IMR-90 (cell line): Measurements from ENCODE around the gene RIOX2. TPM values are rescaled to one million over a fixed set of nuclear protein-coding genes. Genes with fewer than 3 reads are reported as not detected.

Experiments used
- ATAC-seq: fragments of 200-7000 bp; cut with Tn5 transposase; 2 replicates; pipeline ENCODE4 v1.9.1; 2020; ENCODE audit warnings: low read depth, mild to moderate bottlenecking, moderate library complexity
- BruUV-seq: library from RNA; stranded (reverse); fragments of 400-500 nt; replicated peaks from 2 replicates; lab custom pipeline; 2021; lab: Mats Ljungman, UMichigan
- CTCF ChIA-PET: fragments of 300-600 bp; formaldehyde crosslinking; extraction: SDS; loops from one replicate; lab custom pipeline; 2021; ENCODE audit warnings: antibody characterized with exemption; lab: Yijun Ruan, JAX
- POLR2A ChIA-PET: fragments of 300-600 bp; sonication (Branson Sonifier 250); formaldehyde crosslinking; loops from one replicate; lab custom pipeline; 2022; ENCODE audit warnings: antibody characterized with exemption; ENCODE audit not compliant: unreplicated experiment; lab: Charles Lee
- DNase-seq: peaks from one replicate; pipeline ENCODE4 v3.0.0; 2013
- H2AFZ ChIP-seq: replicated peaks from 2 replicates; pipeline ENCODE3; 2013; ENCODE audit warnings: low read length, mild to moderate bottlenecking; ENCODE audit not compliant: poor library complexity
- H2AK5ac ChIP-seq: 2 replicates; pipeline ENCODE4 v1.6.1; 2013; ENCODE audit warnings: low read depth, low read length, inconsistent platforms
- H2AK9ac ChIP-seq: replicated peaks from 2 replicates; pipeline ENCODE3; 2013; ENCODE audit warnings: mild to moderate bottlenecking, low read depth, low read length, moderate library complexity; ENCODE audit not compliant: poor library complexity
- H2BK120ac ChIP-seq: 2 replicates; pipeline ENCODE4 v1.6.1; 2013; ENCODE audit warnings: low read depth, low read length, inconsistent platforms
- H2BK15ac ChIP-seq: 3 replicates; pipeline ENCODE4 v1.6.1; 2013; ENCODE audit warnings: low read depth, low read length, inconsistent platforms
- H2BK20ac ChIP-seq: 2 replicates; pipeline ENCODE4 v1.6.1; 2013; ENCODE audit warnings: low read depth, mild to moderate bottlenecking, inconsistent platforms, low read length, moderate library complexity
- H2BK5ac ChIP-seq: 2 replicates; pipeline ENCODE4 v1.6.1; 2013; ENCODE audit warnings: mild to moderate bottlenecking, low read depth, low read length, inconsistent platforms; ENCODE audit not compliant: poor library complexity, severe bottlenecking
- H3K14ac ChIP-seq: replicated peaks from 2 replicates; pipeline ENCODE4 v1.6.1; 2013; ENCODE audit warnings: low read depth, low read length, inconsistent platforms
- H3K18ac ChIP-seq: 2 replicates; pipeline ENCODE4 v1.6.1; 2013; ENCODE audit warnings: low read depth, low read length, control low read depth
- H3K23ac ChIP-seq: 2 replicates; pipeline ENCODE4 v1.6.1; 2013; ENCODE audit warnings: low read depth, low read length, inconsistent platforms
- H3K27ac ChIP-seq: 2 replicates; pipeline ENCODE4 v1.5.1; 2013; ENCODE audit warnings: mild to moderate bottlenecking, control low read depth, low read length; ENCODE audit not compliant: insufficient read depth
- H3K27me3 ChIP-seq: 2 replicates; pipeline ENCODE4 v1.6.1; 2013; ENCODE audit warnings: low read length; ENCODE audit not compliant: control insufficient read depth, insufficient read depth
- H3K36me3 ChIP-seq: 2 replicates; pipeline ENCODE4 v1.6.1; 2013; ENCODE audit warnings: low read length, mixed read lengths; ENCODE audit not compliant: control insufficient read depth, insufficient read depth
- H3K4ac ChIP-seq: 2 replicates; pipeline ENCODE4 v1.6.1; 2013; ENCODE audit warnings: low read depth, low read length, inconsistent platforms
- H3K4me1 ChIP-seq: 2 replicates; pipeline ENCODE4 v1.6.1; 2013; ENCODE audit warnings: low read length, mixed read lengths; ENCODE audit not compliant: control insufficient read depth, insufficient read depth
- H3K4me2 ChIP-seq: 2 replicates; pipeline ENCODE4 v1.6.1; 2013; ENCODE audit warnings: low read depth, mild to moderate bottlenecking, control low read depth, low read length, moderate library complexity
- H3K4me3 ChIP-seq: 2 replicates; pipeline ENCODE4 v1.5.1; 2013; ENCODE audit warnings: low read depth, mild to moderate bottlenecking, control low read depth, low read length, moderate library complexity; ENCODE audit not compliant: insufficient read depth
- H3K56ac ChIP-seq: 2 replicates; pipeline ENCODE4 v1.6.1; 2013; ENCODE audit warnings: low read length, inconsistent platforms; ENCODE audit not compliant: insufficient read depth; ENCODE audit errors: extremely low read depth
- H3K79me1 ChIP-seq, 2 experiments: 2 replicates each; pipeline ENCODE4 v1.6.1; 2013; ENCODE audit warnings: low read length in 2 of 2, inconsistent platforms in 1 of 2, low read depth in 1 of 2
- H3K9ac ChIP-seq: 2 replicates; pipeline ENCODE4 v1.6.1; 2013; ENCODE audit warnings: low read depth, low read length, control low read depth
- H3K9me1 ChIP-seq: 2 replicates; pipeline ENCODE4 v1.6.1; 2013; ENCODE audit warnings: low read length, inconsistent platforms; ENCODE audit not compliant: insufficient read depth
- H3K9me3 ChIP-seq: 2 replicates; pipeline ENCODE4 v1.6.1; 2013; ENCODE audit warnings: low read length; ENCODE audit not compliant: control insufficient read depth, insufficient read depth
- H4K20me1 ChIP-seq: 2 replicates; pipeline ENCODE4 v1.6.1; 2013; ENCODE audit warnings: low read length, inconsistent platforms; ENCODE audit not compliant: insufficient read depth
- H4K5ac ChIP-seq: 2 replicates; pipeline ENCODE4 v1.6.1; 2013; ENCODE audit warnings: mild to moderate bottlenecking, low read depth, low read length, control low read depth
- H4K8ac ChIP-seq, 2 experiments: 2 replicates each; pipeline ENCODE4 v1.6.1; 2013; ENCODE audit warnings: low read depth in 2 of 2, low read length in 2 of 2, control low read depth in 1 of 2, inconsistent platforms in 1 of 2
- H4K91ac ChIP-seq: 2 replicates; pipeline ENCODE4 v1.6.1; 2013; ENCODE audit warnings: low read depth, low read length, inconsistent platforms; ENCODE audit not compliant: insufficient read depth
- BHLHE40 ChIP-seq: fragments of 150-350 bp; IDR thresholded peaks from 2 replicates; pipeline ENCODE4 v1.6.1; 2016; ENCODE audit warnings: mild to moderate bottlenecking, low read depth, low read length
- CEBPB ChIP-seq: IDR thresholded peaks from 2 replicates; pipeline ENCODE4 v1.6.1; 2012; ENCODE audit warnings: low read depth, low read length, improper control_type of control experiment
- CHD1 ChIP-seq: IDR thresholded peaks from 2 replicates; pipeline ENCODE4 v1.6.1; 2012; ENCODE audit warnings: low read depth, low read length, improper control_type of control experiment
- FOS ChIP-seq: fragments of 150-350 bp; IDR thresholded peaks from 2 replicates; pipeline ENCODE4 v1.6.1; 2016; ENCODE audit warnings: low read depth, low read length
- MAFK ChIP-seq: IDR thresholded peaks from 2 replicates; pipeline ENCODE4 v1.6.1; 2012; ENCODE audit warnings: low read depth, low read length, improper control_type of control experiment
- MAZ ChIP-seq: IDR thresholded peaks from 2 replicates; pipeline ENCODE4 v1.6.1; 2012; ENCODE audit warnings: low read depth, mild to moderate bottlenecking, low read length, improper control_type of control experiment, moderate library complexity, borderline replicate concordance
- MXI1 ChIP-seq: IDR thresholded peaks from 2 replicates; pipeline ENCODE4 v1.6.1; 2012; ENCODE audit warnings: low read depth, mild to moderate bottlenecking, low read length, moderate library complexity, borderline replicate concordance
- NFE2L2 ChIP-seq: fragments of 150-350 bp; IDR thresholded peaks from 2 replicates; pipeline ENCODE4 v1.6.1; 2016; ENCODE audit warnings: low read depth, mild to moderate bottlenecking, low read length
- POLR2A ChIP-seq: IDR thresholded peaks from 2 replicates; pipeline ENCODE4 v1.6.1; 2012; ENCODE audit warnings: mild to moderate bottlenecking, low read depth, low read length
- RAD21 ChIP-seq: IDR thresholded peaks from 2 replicates; pipeline ENCODE4 v1.6.1; 2012; ENCODE audit warnings: low read length, improper control_type of control experiment
- RCOR1 ChIP-seq: IDR thresholded peaks from 2 replicates; pipeline ENCODE4 v1.6.1; 2012; ENCODE audit warnings: mild to moderate bottlenecking, low read length, improper control_type of control experiment; ENCODE audit not compliant: insufficient replicate concordance
- RFX5 ChIP-seq: IDR thresholded peaks from 2 replicates; pipeline ENCODE4 v1.8.0; 2012; ENCODE audit warnings: low read depth, mild to moderate bottlenecking, low read length, moderate library complexity
- SMC3 ChIP-seq: fragments of 150-350 bp; IDR thresholded peaks from 2 replicates; pipeline ENCODE4 v1.6.1; 2016; ENCODE audit warnings: low read depth, mild to moderate bottlenecking, antibody characterized with exemption, low read length, moderate library complexity
- WGBS, 2 experiments: methylation state at CpG; one replicate each; pipeline versions ENCODE4 v1.1.5 to v1.1.7; 2013; ENCODE audit warnings: missing lambda C conversion rate in 2 of 2; ENCODE audit not compliant: insufficient read length in 1 of 2; ENCODE audit errors: extremely low coverage in 2 of 2; 5-methylcytosine and 5-hydroxymethylcytosine counted together
- dilution Hi-C: fragments of 300-500 bp; cut with HindIII; formaldehyde crosslinking; loops from one replicate; pipeline ENCODE4 v1.14.3; 2018; ENCODE audit warnings: low sequenced_read_pairs; ENCODE audit not compliant: unreplicated experiment
- in situ Hi-C: fragments of 300-500 bp; cut with MboI; formaldehyde crosslinking; loops from 3 replicates; pipeline ENCODE4 v1.14.3; 2019; ENCODE audit warnings: low sequenced_read_pairs, inconsistent platforms, mixed read lengths
- intact Hi-C: fragments of 100-400 bp; cut with micrococcal nuclease; formaldehyde crosslinking; loops from 2 replicates; pipeline ENCODE4 v1.10.0; 2022
- polyA plus RNA-seq, 3 experiments: library from polyadenylated mRNA; depleted of rRNA; stranded (reverse); fragments of >200 nt; gene quantifications; 2 replicates each; pipeline ENCODE4 v1.2.3, GENCODE V29; 2012; ENCODE audit warnings: low replicate concordance in 1 of 3
- total RNA-seq: library from RNA; depleted of rRNA; stranded (reverse); fragments of >200 nt; gene quantifications from 2 replicates; pipeline ENCODE4 v1.2.3, GENCODE V29; 2012
- TF ChIP-seq, protein P1 (sequence below): conservative IDR thresholded peaks from 2 replicates; pipeline ENCODE4 v1.5.1; 2012; ENCODE audit warnings: mild to moderate bottlenecking, low read depth, low read length, improper control_type of control experiment
- TF ChIP-seq, protein P2 (sequence below): fragments of 150-350 bp; IDR thresholded peaks from 2 replicates; pipeline ENCODE4 v1.6.1; 2016; ENCODE audit warnings: low read depth, mild to moderate bottlenecking, low read length, moderate library complexity, borderline replicate concordance
- TF ChIP-seq, protein P3 (sequence below): fragments of 150-350 bp; IDR thresholded peaks from 2 replicates; pipeline ENCODE4 v1.6.1; 2017; ENCODE audit warnings: mild to moderate bottlenecking, antibody characterized with exemption, low read length, low read depth

RIOX2 gene
- total and polyA plus RNA-seq, 2 of the 4 experiments (the other 2 are of a cell fraction) = 17.2 to 26.7 TPM

DNA sequence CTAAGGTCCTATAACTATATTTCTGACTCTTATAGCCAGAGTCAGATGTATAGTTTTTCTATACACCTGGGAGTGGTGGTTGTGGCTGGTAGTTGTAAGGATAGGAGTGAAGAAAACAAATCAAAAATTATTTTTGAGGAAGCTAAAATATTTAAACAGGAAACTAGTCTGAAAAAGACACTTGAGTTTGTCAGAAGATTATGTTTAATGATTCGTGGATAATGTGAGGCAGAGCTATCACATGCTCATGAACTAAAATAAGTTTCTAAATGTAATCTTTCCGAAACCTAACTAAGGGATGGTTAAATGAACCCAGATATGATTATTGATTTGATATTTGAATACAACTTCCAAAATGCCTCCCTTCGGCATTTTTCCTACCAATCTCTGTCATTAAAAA lies 32.5 kb upstream of the RIOX2 start:
- no peak overlapping the region for H2AK5ac ChIP-seq
- no peak overlapping the region for H3K9ac ChIP-seq
- dilution Hi-C loops = loop anchor here (25.0 kb wide), 1 partner anchor 192 kb away; the partner anchor contains the start of gene CRYBG3
- intact Hi-C loops = no loop called here
- no peak overlapping the region for H3K4me2 ChIP-seq
- no peak overlapping the region for H2BK20ac ChIP-seq
- H3K4me1 ChIP-seq = no peaks in the 10 kb centered on the region
- no peak overlapping the region for H2BK120ac ChIP-seq
- no peak overlapping the region for H4K91ac ChIP-seq
- no peak overlapping the region for H3K18ac ChIP-seq
- no peak overlapping the region for H2AFZ ChIP-seq
- no peak overlapping the region for H2AK9ac ChIP-seq
- no peak overlapping the region for H2BK5ac ChIP-seq
- DNase-seq (no peak), ATAC-seq (no peak)
- ChIA-PET CTCF (no interaction called here), POLR2A (no interaction called here)
- H3K27ac ChIP-seq = no peak overlapping the region
- no TSS peak for BruUV-seq
- no peaks in the 10 kb centered on the region for H3K79me1 ChIP-seq
- no peaks in the 10 kb centered on the region for H3K36me3 ChIP-seq
- H3K14ac ChIP-seq = no peak overlapping the region
- no peak overlapping the region for H3K23ac ChIP-seq
- peaks cover 3% of the 10 kb centered on the region; the same call in 1 of the 2 replicates for H3K27me3 ChIP-seq
- H4K8ac ChIP-seq = no peak overlapping the region
- H3K56ac ChIP-seq = no peak overlapping the region
- no peaks in the 10 kb centered on the region for H4K20me1 ChIP-seq
- no peak overlapping the region for H4K5ac ChIP-seq
- no peaks in the 10 kb centered on the region for H3K9me3 ChIP-seq
- no peak overlapping the region for H3K4me3 ChIP-seq
- TF ChIP-seq MAFK = no peak
- TF ChIP-seq, protein P1, sequence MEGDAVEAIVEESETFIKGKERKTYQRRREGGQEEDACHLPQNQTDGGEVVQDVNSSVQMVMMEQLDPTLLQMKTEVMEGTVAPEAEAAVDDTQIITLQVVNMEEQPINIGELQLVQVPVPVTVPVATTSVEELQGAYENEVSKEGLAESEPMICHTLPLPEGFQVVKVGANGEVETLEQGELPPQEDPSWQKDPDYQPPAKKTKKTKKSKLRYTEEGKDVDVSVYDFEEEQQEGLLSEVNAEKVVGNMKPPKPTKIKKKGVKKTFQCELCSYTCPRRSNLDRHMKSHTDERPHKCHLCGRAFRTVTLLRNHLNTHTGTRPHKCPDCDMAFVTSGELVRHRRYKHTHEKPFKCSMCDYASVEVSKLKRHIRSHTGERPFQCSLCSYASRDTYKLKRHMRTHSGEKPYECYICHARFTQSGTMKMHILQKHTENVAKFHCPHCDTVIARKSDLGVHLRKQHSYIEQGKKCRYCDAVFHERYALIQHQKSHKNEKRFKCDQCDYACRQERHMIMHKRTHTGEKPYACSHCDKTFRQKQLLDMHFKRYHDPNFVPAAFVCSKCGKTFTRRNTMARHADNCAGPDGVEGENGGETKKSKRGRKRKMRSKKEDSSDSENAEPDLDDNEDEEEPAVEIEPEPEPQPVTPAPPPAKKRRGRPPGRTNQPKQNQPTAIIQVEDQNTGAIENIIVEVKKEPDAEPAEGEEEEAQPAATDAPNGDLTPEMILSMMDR = no peak
- no peak for TF ChIP-seq FOS
- no peak for TF ChIP-seq MAZ
- no peak for TF ChIP-seq CHD1
- no peak for TF ChIP-seq RCOR1
- TF ChIP-seq CEBPB = no peak
- TF ChIP-seq POLR2A = no peak
- no peak for TF ChIP-seq SMC3
- no peak for TF ChIP-seq BHLHE40
- TF ChIP-seq, protein P2, sequence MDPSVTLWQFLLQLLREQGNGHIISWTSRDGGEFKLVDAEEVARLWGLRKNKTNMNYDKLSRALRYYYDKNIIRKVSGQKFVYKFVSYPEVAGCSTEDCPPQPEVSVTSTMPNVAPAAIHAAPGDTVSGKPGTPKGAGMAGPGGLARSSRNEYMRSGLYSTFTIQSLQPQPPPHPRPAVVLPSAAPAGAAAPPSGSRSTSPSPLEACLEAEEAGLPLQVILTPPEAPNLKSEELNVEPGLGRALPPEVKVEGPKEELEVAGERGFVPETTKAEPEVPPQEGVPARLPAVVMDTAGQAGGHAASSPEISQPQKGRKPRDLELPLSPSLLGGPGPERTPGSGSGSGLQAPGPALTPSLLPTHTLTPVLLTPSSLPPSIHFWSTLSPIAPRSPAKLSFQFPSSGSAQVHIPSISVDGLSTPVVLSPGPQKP = no peak
- no peak for TF ChIP-seq MXI1
- TF ChIP-seq NFE2L2 = no peak
- TF ChIP-seq, protein P3, sequence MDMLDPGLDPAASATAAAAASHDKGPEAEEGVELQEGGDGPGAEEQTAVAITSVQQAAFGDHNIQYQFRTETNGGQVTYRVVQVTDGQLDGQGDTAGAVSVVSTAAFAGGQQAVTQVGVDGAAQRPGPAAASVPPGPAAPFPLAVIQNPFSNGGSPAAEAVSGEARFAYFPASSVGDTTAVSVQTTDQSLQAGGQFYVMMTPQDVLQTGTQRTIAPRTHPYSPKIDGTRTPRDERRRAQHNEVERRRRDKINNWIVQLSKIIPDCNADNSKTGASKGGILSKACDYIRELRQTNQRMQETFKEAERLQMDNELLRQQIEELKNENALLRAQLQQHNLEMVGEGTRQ = no peak
- TF ChIP-seq RFX5 = no peak
- TF ChIP-seq RAD21 = no peak
- WGBS, 2 experiments = no CpG with 5 or more reads among the region's 3 CpGs
- in situ Hi-C loops = no loop called here
- H3K9me1 ChIP-seq = no peaks in the 10 kb centered on the region
- H2BK15ac ChIP-seq = no peak overlapping the region
- no peak overlapping the region for H3K4ac ChIP-seq
